GM18507 (cell line): ENCODE results near the gene CYP26B1.

Experiments used
- DNase-seq: peaks from one replicate; pipeline ENCODE4 v3.0.0; 2011; ENCODE audit warnings: low read depth; ENCODE audit not compliant: insufficient read length; ENCODE audit errors: extremely low spot score
- FAIRE-seq: peaks from 2 replicates; lab custom pipeline; 2011; peaks lifted over from hg19 to GRCh38; lab: Jason Lieb, UNC

CYP26B1 gene

GRCh38 chr2:72113847-72114692, 33.6 kb downstream of the CYP26B1 start:
- no peak for DNase-seq
- FAIRE-seq: no peak

- no peak for FAIRE-seq
- DNase-seq: no peak
Observed at GRCh38 chr2:72112981-72113846, 34.4 kb downstream of the CYP26B1 start.

- FAIRE-seq (no peak), DNase-seq (no peak)
Observed at GRCh38 chr2:72112401-72112800, 35.3 kb downstream of the CYP26B1 start.

- FAIRE-seq: no peak
Observed at GRCh38 chr2:72111061-72111460, 36.6 kb downstream of the CYP26B1 start.

GRCh38 chr2:72109904-72110303, 37.8 kb downstream of the CYP26B1 start:
- DNase-seq: no peak
- no peak for FAIRE-seq

More at GRCh38 chr2:72111061-72111460, 36.6 kb downstream of the CYP26B1 start:
- DNase-seq: no peak

- FAIRE-seq (no peak), DNase-seq (no peak)
Observed at GRCh38 chr2:72109291-72109690, 38.4 kb downstream of the CYP26B1 start.

- DNase-seq: no peak
- FAIRE-seq: no peak
Observed at GRCh38 chr2:72108121-72108520, 39.5 kb downstream of the CYP26B1 start.

GRCh38 chr2:72106978-72107377, 40.7 kb downstream of the CYP26B1 start:
- DNase-seq (no peak), FAIRE-seq (no peak)

- no peak for DNase-seq
- FAIRE-seq: no peak
Observed at GRCh38 chr2:72104821-72105588, 42.7 kb downstream of the CYP26B1 start.

- DNase-seq (no peak), FAIRE-seq (no peak)
Observed at GRCh38 chr2:72103690-72104089, 44.0 kb downstream of the CYP26B1 start.

- no peak for DNase-seq
- no peak for FAIRE-seq
Observed at GRCh38 chr2:72103161-72103560, 44.5 kb downstream of the CYP26B1 start.

GRCh38 chr2:72098935-72099334, 48.7 kb downstream of the CYP26B1 start:
- DNase-seq: no peak
- FAIRE-seq: no peak

- FAIRE-seq (no peak), DNase-seq (no peak)
Observed at GRCh38 chr2:72097276-72097675, 50.4 kb downstream of the CYP26B1 start.

- no peak for FAIRE-seq
- DNase-seq: no peak
Observed at GRCh38 chr2:72096181-72096580, 51.5 kb downstream of the CYP26B1 start.

GRCh38 chr2:72095364-72095763, 52.3 kb downstream of the CYP26B1 start:
- no peak for DNase-seq
- FAIRE-seq: no peak

- FAIRE-seq (no peak), DNase-seq (no peak)
Observed at GRCh38 chr2:72094701-72095100, 53.0 kb downstream of the CYP26B1 start.

GRCh38 chr2:72092111-72092510, 55.6 kb downstream of the CYP26B1 start:
- FAIRE-seq (no peak), DNase-seq (no peak)

GRCh38 chr2:72090781-72091482, 56.7 kb downstream of the CYP26B1 start:
- DNase-seq (no peak), FAIRE-seq (no peak)

GRCh38 chr2:72090271-72090720, 57.4 kb downstream of the CYP26B1 start:
- FAIRE-seq (no peak), DNase-seq (no peak)
